HG03066 (cell line): Measurements from ENCODE around the gene TEDC1.

ENCODE experiments used
- ATAC-seq: cut with Tn5 transposase; IDR thresholded peaks from one replicate; pipeline ENCODE4 v1.9.1; 2021; ENCODE audit warnings: low read depth; ENCODE audit not compliant: unreplicated experiment

Gene TEDC1

GRCh38 chr14:105517096-105517495, 26.1 kb downstream of the TEDC1 start:
- no peak for ATAC-seq

- no peak for ATAC-seq
Observed at GRCh38 chr14:105519946-105520698, 29.1 kb downstream of the TEDC1 start.

DNA sequence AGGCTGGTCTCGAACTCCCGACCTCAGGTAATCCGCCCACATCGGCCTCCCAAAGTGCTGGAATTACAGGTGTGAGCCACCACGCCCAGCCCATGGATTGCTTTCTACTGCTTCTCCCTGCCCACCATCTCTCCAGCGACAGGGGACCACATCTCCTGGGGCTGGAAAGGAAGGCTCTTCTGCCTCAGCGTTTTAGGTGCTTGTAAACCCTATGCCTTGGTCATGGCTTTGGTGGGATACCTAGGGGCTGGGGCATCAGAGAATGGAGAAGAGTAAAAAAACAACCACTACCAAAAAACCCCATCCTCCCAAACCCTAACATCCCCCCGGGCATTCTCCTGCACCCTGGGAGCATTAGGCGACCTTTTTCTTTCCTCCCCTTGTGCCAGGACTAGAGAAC, 34.3 kb downstream of the TEDC1 start:
- ATAC-seq: no peak

- ATAC-seq: no peak
Observed at GRCh38 chr14:105525861-105526775, 35.1 kb downstream of the TEDC1 start, which contains the start of gene TMEM121. TMEM121 (plus strand) TSS chr14:105526583; CDS start chr14:105528835, 2,252 bp downstream.

- no peak for ATAC-seq
Observed at GRCh38 chr14:105526776-105527380, 35.8 kb downstream of the TEDC1 start.

DNA sequence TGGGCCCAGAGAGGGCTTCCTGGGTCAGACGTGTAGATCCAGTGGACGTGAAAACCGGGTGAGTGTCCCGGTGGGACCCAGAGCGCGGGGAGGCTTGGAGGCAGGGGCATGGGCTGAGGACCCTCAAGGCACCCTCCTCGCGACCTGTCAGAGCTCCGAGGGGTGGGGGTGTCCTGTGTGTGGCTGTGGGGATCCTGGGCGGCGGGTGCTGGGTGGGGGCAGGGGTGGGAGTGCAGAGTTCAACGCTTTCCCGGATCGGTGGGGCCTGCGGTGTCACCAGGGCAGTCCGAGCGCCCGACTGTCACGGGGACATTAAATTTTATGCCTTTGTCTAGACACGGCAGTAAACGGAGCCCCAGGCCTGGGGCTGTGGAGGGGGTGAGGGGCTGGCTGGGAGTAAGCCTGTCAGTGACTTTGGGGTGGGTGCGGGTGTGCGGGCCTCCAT, 36.4 kb downstream of the TEDC1 start:
- ATAC-seq: no peak

DNA sequence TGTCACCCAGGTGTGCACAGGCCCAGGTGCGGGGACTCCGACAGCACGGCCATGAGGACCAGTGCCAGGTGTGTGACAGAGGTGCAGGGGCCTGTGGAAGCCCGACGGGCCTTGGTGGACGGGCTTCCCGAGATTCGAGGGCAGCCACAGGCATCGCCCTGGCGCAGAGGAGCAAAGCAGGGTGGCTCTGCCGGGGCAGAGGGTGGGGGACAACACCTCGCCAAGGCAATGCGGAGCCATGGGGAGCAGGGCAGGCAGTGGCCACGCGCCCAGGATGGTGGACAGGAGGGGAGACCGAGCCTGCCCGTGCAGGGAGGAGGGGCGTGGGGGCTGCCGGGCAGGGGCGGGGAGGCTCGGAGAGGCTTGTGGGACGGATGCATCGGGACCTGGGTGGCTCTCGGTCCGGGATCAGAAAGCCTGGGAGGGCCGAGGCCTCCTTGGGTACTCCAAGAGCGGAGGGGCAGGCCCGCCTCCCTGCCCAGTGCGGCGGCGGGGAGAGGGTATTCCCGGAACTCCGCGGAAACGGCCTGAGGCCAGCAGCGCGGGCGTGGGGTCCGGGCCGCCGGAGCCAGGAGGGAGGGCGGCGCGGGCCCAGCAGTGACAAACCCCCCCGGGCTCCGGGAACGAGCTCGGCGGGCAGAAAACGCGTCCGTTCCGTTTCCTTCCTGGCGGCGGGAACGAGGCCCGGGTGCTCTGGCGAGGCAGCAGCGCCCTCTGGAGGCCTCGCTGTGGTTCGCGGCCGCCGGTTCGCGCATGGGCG, 37.0 kb downstream of the TEDC1 start:
- ATAC-seq: no peak

DNA sequence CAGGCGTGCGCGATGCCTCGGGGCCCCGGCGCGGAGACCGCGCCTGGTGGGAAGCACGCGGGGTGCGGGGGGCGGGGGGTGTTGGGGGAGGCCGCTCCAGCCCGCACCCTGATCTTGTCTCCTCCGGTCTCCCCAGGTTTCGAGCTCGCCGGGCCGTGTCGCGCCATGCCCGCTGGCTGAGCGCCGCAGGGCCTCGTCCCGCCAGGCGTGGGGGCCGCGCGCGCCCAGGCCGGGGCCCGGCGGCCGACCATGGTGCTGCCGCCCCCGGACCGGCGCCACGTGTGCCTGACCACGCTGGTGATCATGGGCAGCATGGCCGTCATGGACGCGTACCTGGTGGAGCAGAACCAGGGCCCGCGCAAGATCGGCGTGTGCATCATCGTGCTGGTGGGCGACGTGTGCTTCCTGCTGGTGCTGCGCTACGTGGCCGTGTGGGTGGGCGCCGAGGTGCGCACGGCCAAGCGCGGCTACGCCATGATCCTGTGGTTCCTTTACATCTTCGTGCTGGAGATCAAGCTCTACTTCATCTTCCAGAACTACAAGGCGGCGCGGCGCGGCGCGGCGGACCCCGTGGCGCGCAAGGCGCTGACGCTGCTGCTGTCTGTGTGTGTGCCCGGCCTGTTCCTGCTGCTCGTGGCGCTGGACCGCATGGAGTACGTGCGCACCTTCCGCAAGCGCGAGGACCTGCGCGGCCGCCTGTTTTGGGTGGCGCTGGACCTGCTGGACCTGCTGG, 37.7 kb downstream of the TEDC1 start:
- ATAC-seq: no peak

GRCh38 chr14:105529319-105529568, 38.2 kb downstream of the TEDC1 start:
- no peak for ATAC-seq

DNA sequence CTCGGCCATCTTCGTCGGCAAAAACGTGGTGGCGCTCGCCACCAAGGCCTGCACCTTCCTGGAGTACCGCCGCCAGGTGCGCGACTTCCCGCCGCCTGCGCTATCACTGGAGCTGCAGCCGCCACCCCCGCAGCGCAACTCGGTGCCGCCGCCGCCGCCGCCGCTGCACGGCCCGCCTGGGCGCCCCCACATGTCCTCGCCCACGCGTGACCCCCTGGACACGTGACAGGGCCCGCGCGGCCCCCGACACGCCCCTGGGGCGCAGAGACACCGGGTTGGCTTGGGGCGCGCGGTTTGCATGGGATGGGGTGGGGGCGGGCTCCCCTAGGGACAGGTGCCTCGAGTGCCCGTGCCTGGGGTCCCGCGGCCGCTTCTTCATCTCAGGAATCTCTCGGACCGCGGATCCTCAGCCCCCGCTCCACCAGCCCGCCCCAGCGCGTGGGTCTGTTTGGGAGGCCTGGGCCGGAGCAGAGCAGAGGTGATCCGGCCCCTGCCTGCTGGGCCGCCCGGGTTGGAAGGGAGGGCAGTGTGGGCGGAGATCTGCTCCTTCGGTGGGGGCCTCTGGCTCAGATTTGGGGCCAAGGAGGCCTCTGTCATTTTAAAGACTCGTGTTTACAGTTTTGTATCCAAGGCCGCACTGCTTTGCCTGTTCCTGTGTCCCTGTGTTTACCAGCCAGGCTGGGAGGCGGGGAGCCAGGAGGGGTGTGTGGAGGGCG, 38.7 kb downstream of the TEDC1 start:
- no peak for ATAC-seq

- no peak for ATAC-seq
Observed at GRCh38 chr14:105530285-105531087, 39.4 kb downstream of the TEDC1 start.

GRCh38 chr14:105531088-105531893, 40.2 kb downstream of the TEDC1 start:
- no peak for ATAC-seq

GRCh38 chr14:105531894-105532623, 41.0 kb downstream of the TEDC1 start:
- no peak for ATAC-seq

DNA sequence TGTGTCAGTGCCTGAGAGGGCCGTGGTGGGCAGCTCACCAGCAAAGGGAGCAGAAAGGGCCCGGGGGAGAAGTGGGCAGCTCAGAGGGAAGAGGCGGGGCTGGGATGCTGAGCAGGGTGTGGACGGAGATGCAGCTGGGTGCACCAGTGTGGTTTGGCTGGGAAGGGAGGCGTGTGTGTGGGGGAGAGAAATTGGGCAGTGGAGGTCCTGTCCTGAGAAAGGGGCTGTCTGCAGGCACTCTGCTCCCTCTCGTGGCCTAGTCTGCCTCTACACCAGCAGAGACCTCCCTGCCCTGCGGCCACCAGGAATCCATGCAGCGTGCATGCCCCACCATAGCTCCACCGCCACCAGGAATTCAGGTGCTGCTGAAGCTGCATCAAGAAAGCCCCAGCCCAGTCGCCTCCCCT, 41.7 kb downstream of the TEDC1 start:
- no peak for ATAC-seq

- ATAC-seq: no peak
Observed at GRCh38 chr14:105533391-105533790, 42.3 kb downstream of the TEDC1 start.

DNA sequence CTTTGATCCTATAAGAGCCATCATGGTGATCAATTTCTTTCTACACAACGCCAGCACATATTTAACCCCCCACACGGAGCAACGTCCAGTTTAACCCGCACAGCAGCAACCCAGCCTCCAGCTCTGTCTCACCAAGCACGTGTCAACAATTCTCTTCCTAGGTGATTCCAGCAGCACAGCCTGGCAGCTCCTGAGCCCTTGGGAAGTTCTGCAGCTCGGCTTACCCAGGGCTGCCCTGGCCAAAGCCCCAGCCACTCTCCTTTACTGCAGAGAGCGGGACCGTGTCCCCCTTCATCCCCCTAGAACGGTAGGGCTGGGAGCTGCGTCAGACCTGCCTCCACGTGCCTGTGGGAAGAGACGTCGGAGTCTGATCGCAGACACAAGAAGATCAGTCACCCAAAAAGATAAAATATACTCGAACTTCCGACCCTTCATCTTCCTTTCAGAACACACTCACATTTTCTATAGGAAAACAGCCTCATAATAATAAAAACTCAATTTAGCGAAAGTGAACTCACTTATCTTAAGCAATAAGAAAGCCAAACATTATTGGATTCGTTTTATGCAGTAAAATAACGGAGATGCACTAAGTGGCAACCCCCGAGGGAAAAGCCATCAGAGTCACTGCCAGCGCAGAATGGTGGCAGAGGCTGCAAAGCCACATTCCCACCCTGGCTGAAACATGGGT, 42.9 kb downstream of the TEDC1 start:
- ATAC-seq: no peak

- no peak for ATAC-seq
Observed at GRCh38 chr14:105534586-105534985, 43.5 kb downstream of the TEDC1 start.
